ENCODE measurements around the gene LCT. TPM values are rescaled to one million over a fixed set of nuclear protein-coding genes. Genes with fewer than 3 reads are reported as not detected.

LCT gene
- total RNA-seq, 1 donor from 2014 or later = not detected

DNA sequence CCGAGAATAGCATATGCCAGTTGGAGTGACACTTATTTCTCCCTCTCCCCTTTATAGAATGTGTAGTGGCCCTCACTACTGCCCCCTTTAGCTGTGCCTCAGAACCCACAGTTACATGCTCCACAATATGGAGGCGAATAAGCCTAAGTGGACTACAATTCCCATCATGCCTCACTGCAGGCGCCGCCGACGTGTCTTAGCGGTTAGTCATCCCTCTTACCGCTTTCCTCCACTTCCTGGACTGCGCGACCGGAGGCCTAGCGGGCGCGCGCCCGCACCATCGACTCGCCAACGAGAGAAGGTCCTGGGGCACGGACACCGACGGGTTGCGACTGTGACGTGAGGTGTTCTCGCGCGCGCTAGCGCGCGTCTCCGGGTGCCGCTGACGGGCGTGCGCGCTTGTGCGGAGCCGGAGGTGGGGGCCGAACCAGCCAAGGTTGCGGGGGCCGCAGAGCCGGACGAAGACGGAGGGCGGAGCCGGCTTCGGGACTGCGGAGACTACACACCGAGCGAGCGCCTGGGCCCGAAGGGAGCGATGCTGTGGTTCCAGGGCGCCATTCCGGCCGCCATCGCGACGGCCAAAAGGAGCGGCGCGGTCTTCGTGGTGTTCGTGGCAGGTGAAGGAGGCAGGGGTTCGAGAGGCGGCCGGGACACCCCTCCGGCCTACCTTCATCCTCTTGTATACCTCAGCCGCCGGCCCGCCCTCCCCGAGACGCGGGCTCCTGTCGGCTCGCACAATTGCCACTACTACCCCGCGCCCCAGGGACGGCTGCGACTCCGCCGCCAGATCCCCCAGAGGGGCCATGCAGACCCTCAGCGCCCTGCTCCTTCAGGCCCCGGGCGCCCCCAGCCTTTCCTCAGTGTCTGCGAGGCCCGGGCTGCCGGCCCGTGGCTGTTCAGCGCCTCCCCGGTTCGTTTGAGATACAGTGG is 95.3 kb downstream of the LCT start, which contains the start of gene UBXN4:
Gene UBXN4, plus strand, starts transcription at position 461 of the 930 bp plus-strand sequence. Its CDS starts 75 bp downstream, at position 536.
- ATAC-seq = peak; percentile 99

DNA sequence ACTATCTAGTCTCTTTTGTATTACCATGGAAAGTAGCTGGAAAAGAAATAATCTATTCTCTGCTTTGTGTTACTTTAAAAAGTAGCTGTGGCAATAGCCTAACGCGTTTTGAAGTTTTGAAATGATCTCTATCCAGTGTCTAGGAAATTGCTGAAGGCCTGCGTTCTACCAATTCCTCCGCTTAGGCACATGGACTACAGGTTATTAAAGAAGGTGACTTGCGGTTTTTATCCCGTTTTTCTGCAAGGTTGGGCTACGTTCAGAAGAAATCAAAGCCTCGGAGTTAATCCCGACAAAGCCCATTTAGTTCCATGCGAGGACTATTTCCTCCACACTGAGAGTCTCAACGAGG is 96.0 kb downstream of the LCT start:
- ATAC-seq = no peak

DNA sequence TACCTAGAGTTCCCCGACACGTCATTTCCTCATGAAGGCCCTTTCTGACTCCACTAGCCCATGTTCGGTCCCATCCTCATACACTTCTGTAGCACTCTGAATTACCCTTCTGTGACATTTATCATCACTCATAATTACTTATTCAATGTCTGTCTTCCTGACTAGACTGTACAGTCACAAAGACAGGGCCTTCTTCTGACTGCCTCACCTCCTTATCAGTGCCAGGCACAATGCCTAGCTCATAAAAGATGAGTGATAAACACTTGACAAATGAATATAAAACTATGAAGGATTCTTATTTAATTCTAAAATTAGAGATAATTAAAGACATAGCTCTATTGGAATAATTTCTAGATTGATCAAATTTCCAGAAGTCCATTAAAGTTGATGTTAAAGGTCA is 96.8 kb downstream of the LCT start:
- ATAC-seq = no peak

Other genes with a start within 250 kb of the LCT start
- gene UBXN4, start 95.3 kb downstream of the LCT start, total RNA-seq = 52.4 TPM
- 16.4 TPM for gene MCM6, start 39.3 kb upstream of the LCT start, total RNA-seq
- gene DARS1, start 148.4 kb upstream of the LCT start, total RNA-seq = 58.3 TPM

Data from esophagus mucosa (tissue), 1 donor.